Skeletal muscle tissue (tissue), 4 donors: ENCODE data around the gene CD63. TPM values are rescaled to one million over a fixed set of nuclear protein-coding genes. Genes with fewer than 3 reads are reported as not detected.

ENCODE experiments used
- H3K27ac ChIP-seq: one replicate; pipeline ENCODE4 v1.7.0; 2013; ENCODE audit warnings: mild to moderate bottlenecking, low read depth, low read length, inconsistent platforms
- H3K27me3 ChIP-seq, 3 donors: one replicate each; pipeline ENCODE4 v1.7.0; 2013; ENCODE audit warnings: low read length in 3 of 3; ENCODE audit not compliant: control insufficient read depth in 3 of 3, insufficient read depth in 3 of 3
- H3K36me3 ChIP-seq, 3 donors: one replicate each; pipeline ENCODE4 v1.7.0; 2013; ENCODE audit warnings: low read length in 3 of 3; ENCODE audit not compliant: control insufficient read depth in 3 of 3, insufficient read depth in 3 of 3
- H3K4me1 ChIP-seq, 3 donors: one replicate each; pipeline ENCODE4 v1.7.0; 2013; ENCODE audit warnings: low read length in 3 of 3, mild to moderate bottlenecking in 3 of 3; ENCODE audit not compliant: control insufficient read depth in 3 of 3, insufficient read depth in 3 of 3
- H3K4me3 ChIP-seq, 3 donors: one replicate each; pipeline ENCODE4 v1.7.0; 2013; ENCODE audit warnings: low read length in 3 of 3
- H3K9ac ChIP-seq, 3 donors: one replicate each; pipeline ENCODE4 v1.7.0; 2013; ENCODE audit warnings: low read length in 3 of 3, mild to moderate bottlenecking in 3 of 3, moderate library complexity in 2 of 3, low read depth in 1 of 3
- H3K9me3 ChIP-seq, 3 donors: one replicate each; pipeline ENCODE4 v1.7.0; 2013; ENCODE audit warnings: low read length in 3 of 3; ENCODE audit not compliant: control insufficient read depth in 3 of 3
- total RNA-seq: library from RNA; depleted of rRNA; stranded (reverse); fragments of >200 nt; gene quantifications from one replicate; pipeline ENCODE4 v1.2.3, GENCODE V29; 2014
- donor health status: Osteomylitis.

Gene CD63
- total RNA-seq, 1 donor from 2014 or later, result 1,640 TPM

- no peaks in the 10 kb centered on the region for H3K9me3 ChIP-seq
- H3K4me1 ChIP-seq, result peaks cover 48 to 65% (median 50%) of the 10 kb centered on the region in 3 donors
- no peaks in the 10 kb centered on the region for H3K36me3 ChIP-seq
- peak within 1 kb of the TSS; percentile 88 to 97 (median 90) for H3K4me3 ChIP-seq
- H3K9ac ChIP-seq, result peak within 1 kb of the TSS; percentile 91 to 97 (median 94)
- H3K27me3 ChIP-seq, result no peaks in the 10 kb centered on the region
- peak within 1 kb of the TSS; percentile 89 for H3K27ac ChIP-seq
These were observed 20.7 kb downstream of the CD63 start, which contains the start of gene ITGA7 for GRCh38 chr12:55707841-55708694. ITGA7 (minus strand) TSS chr12:55707904; CDS start chr12:55707682, 222 bp downstream.

GRCh38 chr12:55707219-55707671 is 21.6 kb downstream of the CD63 start:
- Histone ChIP-seq H3K4me1 (peaks cover 48 to 65% (median 49%) of the 10 kb centered on the region in 3 donors), H3K9me3 (no peaks in the 10 kb centered on the region), H3K9ac (peak overlapping the region; percentile 91 to 97 (median 94)), H3K27ac (peak overlapping the region; percentile 89), H3K4me3 (peak overlapping the region; percentile 73 to 97 (median 90)), H3K27me3 (no peaks in the 10 kb centered on the region), H3K36me3 (peaks cover 0 to 2% (median 0%) of the 10 kb centered on the region in 3 donors)

GRCh38 chr12:55706568-55707218 is 22.1 kb downstream of the CD63 start:
- Histone ChIP-seq H3K36me3 (peaks cover 0 to 2% (median 0%) of the 10 kb centered on the region in 3 donors), H3K27me3 (no peaks in the 10 kb centered on the region), H3K9me3 (no peaks in the 10 kb centered on the region), H3K27ac (peak overlapping the region; percentile 89), H3K9ac (peak overlapping the region; percentile 91 to 97 (median 94)), H3K4me3 (peak overlapping the region; percentile 73 to 97 (median 90)), H3K4me1 (peaks cover 47 to 63% (median 47%) of the 10 kb centered on the region in 3 donors)

GRCh38 chr12:55705782-55706402 is 22.9 kb downstream of the CD63 start:
- Histone ChIP-seq H3K27ac (peak overlapping the region; percentile 89), H3K9me3 (no peaks in the 10 kb centered on the region), H3K4me3 (peak overlapping the region; percentile 73 to 97 (median 90)), H3K9ac (peak overlapping the region; percentile 91 to 97 (median 94)), H3K27me3 (no peaks in the 10 kb centered on the region), H3K4me1 (peaks cover 52 to 70% (median 55%) of the 10 kb centered on the region in 3 donors), H3K36me3 (peaks cover 0 to 3% (median 2%) of the 10 kb centered on the region in 3 donors)

GRCh38 chr12:55704824-55705718 is 23.7 kb downstream of the CD63 start:
- Histone ChIP-seq H3K4me3 (peak overlapping the region; percentile 73 to 97 (median 90)), H3K9ac (peak overlapping the region; percentile 91 to 97 (median 94)), H3K36me3 (peaks cover 4 to 9% (median 6%) of the 10 kb centered on the region in 3 donors), H3K27me3 (no peaks in the 10 kb centered on the region), H3K4me1 (peaks cover 60 to 78% (median 63%) of the 10 kb centered on the region in 3 donors), H3K9me3 (no peaks in the 10 kb centered on the region), H3K27ac (peak overlapping the region; percentile 89)

- H3K9ac ChIP-seq, result peak overlapping the region; percentile 91 to 97 (median 94)
- H3K27ac ChIP-seq, result peak overlapping the region; percentile 89
- peak overlapping the region; percentile 73 to 97 (median 90) for H3K4me3 ChIP-seq
- H3K36me3 ChIP-seq, result peaks cover 7 to 17% (median 15%) of the 10 kb centered on the region in 3 donors
- H3K4me1 ChIP-seq, result peaks cover 63 to 83% (median 64%) of the 10 kb centered on the region in 3 donors
- no peaks in the 10 kb centered on the region for H3K9me3 ChIP-seq
- no peaks in the 10 kb centered on the region for H3K27me3 ChIP-seq
These were observed 24.7 kb downstream of the CD63 start for GRCh38 chr12:55703901-55704761.

- H3K27me3 ChIP-seq, result no peaks in the 10 kb centered on the region
- peak overlapping the region; percentile 73 to 97 (median 90) for H3K4me3 ChIP-seq
- peaks cover 58 to 76% (median 58%) of the 10 kb centered on the region in 3 donors for H3K4me1 ChIP-seq
- peak overlapping the region; percentile 89 for H3K27ac ChIP-seq
- H3K9ac ChIP-seq, result peak overlapping the region; percentile 91 to 97 (median 94)
- H3K36me3 ChIP-seq, result peaks cover 14 to 23% (median 23%) of the 10 kb centered on the region in 3 donors
- no peaks in the 10 kb centered on the region for H3K9me3 ChIP-seq
These were observed 25.5 kb downstream of the CD63 start for GRCh38 chr12:55703288-55703687.

GRCh38 chr12:55702861-55703260 is 25.9 kb downstream of the CD63 start:
- H3K36me3 ChIP-seq, result peaks cover 17 to 27% (median 27%) of the 10 kb centered on the region in 3 donors
- peaks cover 57 to 76% (median 58%) of the 10 kb centered on the region in 3 donors for H3K4me1 ChIP-seq
- H3K4me3 ChIP-seq, result peak overlapping the region; percentile 73 to 97 (median 90)
- no peaks in the 10 kb centered on the region for H3K27me3 ChIP-seq
- no peaks in the 10 kb centered on the region for H3K9me3 ChIP-seq
- peak overlapping the region; percentile 89 for H3K27ac ChIP-seq
- peak overlapping the region; percentile 76 to 97 (median 94) for H3K9ac ChIP-seq
